Esophagus muscularis mucosa (tissue), 4 donors: ENCODE results near the gene NPBWR2. TPM values are rescaled to one million over a fixed set of nuclear protein-coding genes. Genes with fewer than 3 reads are reported as not detected.

Experiments used
- DNase-seq: peaks from one replicate; pipeline ENCODE4 v3.0.0-alpha.2; 2017; ENCODE audit errors: extremely low spot score
- H3K27ac ChIP-seq, 4 donors: fragments of 200-600 bp; sonication (generic); replicated peaks in 1 of 4; 1 replicate in 3 of 4; 2 replicates in 1 of 4; pipeline ENCODE4 v1.5.1; 2016 to 2019; ENCODE audit warnings: mild to moderate bottlenecking in 1 of 4
- H3K27me3 ChIP-seq, 4 donors: fragments of 200-600 bp; sonication (generic); one replicate each; pipeline versions ENCODE4 v1.5.1 to v1.6.0; 2016 to 2019
- H3K36me3 ChIP-seq, 4 donors: fragments of 200-600 bp; sonication (generic); one replicate each; pipeline ENCODE4 v1.5.1; 2016 to 2019
- H3K4me1 ChIP-seq, 4 donors: fragments of 200-600 bp; sonication (generic); one replicate each; pipeline ENCODE4 v1.5.1; 2016 to 2019
- H3K4me3 ChIP-seq, 4 donors: fragments of 200-600 bp; sonication (generic); 1 replicate in 2 of 4; 2 replicates in 2 of 4; pipeline ENCODE4 v1.5.1; 2016 to 2019; ENCODE audit warnings: mild to moderate bottlenecking in 4 of 4, moderate library complexity in 1 of 4
- H3K9me3 ChIP-seq, 4 donors: fragments of 200-600 bp; sonication (generic); 1 replicate in 3 of 4; 2 replicates in 1 of 4; pipeline ENCODE4 v1.5.1; 2016 to 2019
- EP300 ChIP-seq: sonication (generic); formaldehyde crosslinking; IDR thresholded peaks from one replicate; pipeline ENCODE4 v1.6.1; 2017; ENCODE audit warnings: antibody characterized with exemption
- POLR2A ChIP-seq: fragments of 450-650 bp; IDR thresholded peaks from one replicate; pipeline ENCODE4 v1.6.1; 2017; ENCODE audit warnings: antibody characterized with exemption, moderate library complexity, mild to moderate bottlenecking, low read depth
- POLR2AphosphoS5 ChIP-seq, 2 donors: sonication (generic); formaldehyde crosslinking; IDR thresholded peaks; one replicate each; pipeline ENCODE4 v1.6.1; 2017; ENCODE audit warnings: antibody characterized with exemption in 2 of 2
- WGBS: methylation state at CpG from one replicate; pipeline ENCODE4 v1.1.5; 2018; 5-methylcytosine and 5-hydroxymethylcytosine counted together
- intact Hi-C: fragments of 100-400 bp; cut with DNase I; formaldehyde crosslinking; loops from one replicate; pipeline ENCODE4 v1.15.1; 2023
- total RNA-seq, 4 donors: library from RNA; depleted of rRNA; stranded (reverse); fragments of >200 nt; gene quantifications; one replicate each; pipeline versions ENCODE4 v1.1.0 to v1.2.1, GENCODE V29; 2016
- TF ChIP-seq, protein P1 (sequence below), 3 experiments: fragments of 200-600 bp in 2 of 3; fragments of 450-650 bp in 1 of 3; sonication (generic) in 2 of 3; IDR thresholded peaks; one replicate each; pipeline ENCODE4 v1.5.1; 2017 to 2019; ENCODE audit warnings: antibody characterized with exemption in 3 of 3, mild to moderate bottlenecking in 2 of 3, moderate library complexity in 1 of 3

NPBWR2 gene
- total RNA-seq, 4 donors from 2014 or later = not detected

DNA sequence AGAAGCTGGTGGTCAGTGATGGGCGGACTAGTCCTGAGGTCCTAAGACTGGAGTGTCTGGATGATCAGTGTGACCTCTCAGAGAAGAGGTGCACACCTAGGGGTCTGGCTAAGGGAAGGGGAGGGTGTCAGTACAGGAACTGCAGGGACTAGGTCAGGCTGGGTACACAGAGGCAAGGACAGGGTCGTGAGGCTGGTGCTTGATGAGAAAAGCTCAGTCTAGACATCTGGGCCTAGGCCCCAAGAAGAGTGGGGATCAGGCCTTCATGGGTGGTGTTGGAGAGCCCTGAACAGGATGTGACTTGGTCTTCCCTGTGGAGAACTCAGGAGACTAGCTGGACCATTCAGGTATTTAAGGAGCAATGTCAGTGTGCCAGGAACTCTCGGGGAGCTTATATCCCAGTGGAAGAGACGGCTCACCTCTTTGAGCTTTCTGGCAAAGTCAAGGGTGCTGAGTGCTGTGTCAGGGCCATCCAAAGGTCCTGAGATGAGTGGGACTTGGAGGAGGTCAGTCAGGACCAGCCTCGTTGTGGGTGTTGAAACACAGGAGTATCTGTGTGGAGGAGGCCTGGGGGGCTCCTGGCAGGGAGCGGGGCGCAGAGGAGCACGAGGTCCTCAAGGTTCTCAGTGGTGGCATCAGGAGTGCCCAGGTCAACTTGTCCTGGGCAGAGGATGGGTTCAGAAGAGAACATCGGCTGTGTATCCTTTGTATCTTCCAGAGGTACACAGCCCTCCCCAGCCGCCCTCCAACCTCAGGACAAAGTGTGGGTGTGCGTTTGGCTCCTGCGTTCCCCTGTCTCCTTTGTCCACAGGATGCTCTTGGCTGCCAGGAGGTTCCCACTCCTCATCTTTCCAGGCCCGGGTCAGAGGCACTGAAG is 43.6 kb upstream of the NPBWR2 start:
- DNase-seq = no peak
- Histone ChIP-seq H3K27me3 (peaks cover 0 to 56% (median 2%) of the 10 kb centered on the region in 4 donors), H3K9me3 (no peaks in the 10 kb centered on the region), H3K27ac (no peak overlapping the region), H3K36me3 (no peaks in the 10 kb centered on the region), H3K4me3 (no peak overlapping the region), H3K4me1 (no peaks in the 10 kb centered on the region)
- WGBS = 77% methylated on average over 13 of the region's 13 CpGs
- intact Hi-C loops = no loop called here
- TF ChIP-seq EP300 (no peak), POLR2A (no peak), POLR2AphosphoS5 (IDR thresholded peaks at IDR 0.05) (no peak)
- TF ChIP-seq, protein P1, sequence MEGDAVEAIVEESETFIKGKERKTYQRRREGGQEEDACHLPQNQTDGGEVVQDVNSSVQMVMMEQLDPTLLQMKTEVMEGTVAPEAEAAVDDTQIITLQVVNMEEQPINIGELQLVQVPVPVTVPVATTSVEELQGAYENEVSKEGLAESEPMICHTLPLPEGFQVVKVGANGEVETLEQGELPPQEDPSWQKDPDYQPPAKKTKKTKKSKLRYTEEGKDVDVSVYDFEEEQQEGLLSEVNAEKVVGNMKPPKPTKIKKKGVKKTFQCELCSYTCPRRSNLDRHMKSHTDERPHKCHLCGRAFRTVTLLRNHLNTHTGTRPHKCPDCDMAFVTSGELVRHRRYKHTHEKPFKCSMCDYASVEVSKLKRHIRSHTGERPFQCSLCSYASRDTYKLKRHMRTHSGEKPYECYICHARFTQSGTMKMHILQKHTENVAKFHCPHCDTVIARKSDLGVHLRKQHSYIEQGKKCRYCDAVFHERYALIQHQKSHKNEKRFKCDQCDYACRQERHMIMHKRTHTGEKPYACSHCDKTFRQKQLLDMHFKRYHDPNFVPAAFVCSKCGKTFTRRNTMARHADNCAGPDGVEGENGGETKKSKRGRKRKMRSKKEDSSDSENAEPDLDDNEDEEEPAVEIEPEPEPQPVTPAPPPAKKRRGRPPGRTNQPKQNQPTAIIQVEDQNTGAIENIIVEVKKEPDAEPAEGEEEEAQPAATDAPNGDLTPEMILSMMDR (IDR thresholded peaks at IDR 0.05) = no peak

DNA sequence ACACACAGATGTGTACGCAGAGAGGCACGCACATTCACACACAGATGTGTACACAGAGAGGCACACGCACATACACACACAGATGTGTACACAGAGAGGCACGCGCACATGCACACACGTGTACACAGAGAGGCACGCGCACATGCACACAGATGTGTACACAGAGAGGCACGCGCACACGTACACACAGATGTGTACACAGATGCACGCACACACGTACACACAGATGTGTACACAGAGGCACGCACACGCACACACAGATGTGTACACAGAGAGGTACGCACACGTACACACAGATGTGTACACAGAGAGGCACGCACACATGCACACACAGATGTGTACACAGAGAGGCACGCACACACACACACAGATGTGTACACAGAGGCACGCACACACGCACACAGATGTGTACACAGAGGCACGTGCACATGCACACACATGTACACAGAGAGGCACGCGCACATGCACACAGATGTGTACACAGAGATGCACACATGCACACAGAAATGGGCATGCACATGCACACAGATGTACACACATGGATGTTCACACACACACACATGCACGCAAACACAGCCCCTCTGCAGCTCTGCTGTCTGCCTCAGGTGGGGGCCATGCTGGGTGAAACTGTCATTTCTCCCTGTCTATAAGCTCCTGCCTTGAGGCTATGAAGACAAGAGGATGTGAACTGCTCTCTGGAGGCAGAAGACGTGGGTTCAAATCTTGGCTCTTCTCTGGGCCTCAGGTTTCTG is 42.6 kb upstream of the NPBWR2 start:
- Histone ChIP-seq H3K27me3 (peaks cover 0 to 54% (median 0%) of the 10 kb centered on the region in 4 donors), H3K36me3 (no peaks in the 10 kb centered on the region), H3K27ac (no peak overlapping the region), H3K9me3 (peaks cover 0 to 7% (median 6%) of the 10 kb centered on the region in 4 donors), H3K4me1 (no peaks in the 10 kb centered on the region), H3K4me3 (no peak overlapping the region)
- no peak for DNase-seq
- TF ChIP-seq POLR2AphosphoS5 (IDR thresholded peaks at IDR 0.05) (no peak), POLR2A (no peak), EP300 (no peak)
- TF ChIP-seq, protein P1 (IDR thresholded peaks at IDR 0.05) = no peak
- intact Hi-C loops = no loop called here
- 92% methylated on average over 26 of the region's 26 CpGs for WGBS

DNA sequence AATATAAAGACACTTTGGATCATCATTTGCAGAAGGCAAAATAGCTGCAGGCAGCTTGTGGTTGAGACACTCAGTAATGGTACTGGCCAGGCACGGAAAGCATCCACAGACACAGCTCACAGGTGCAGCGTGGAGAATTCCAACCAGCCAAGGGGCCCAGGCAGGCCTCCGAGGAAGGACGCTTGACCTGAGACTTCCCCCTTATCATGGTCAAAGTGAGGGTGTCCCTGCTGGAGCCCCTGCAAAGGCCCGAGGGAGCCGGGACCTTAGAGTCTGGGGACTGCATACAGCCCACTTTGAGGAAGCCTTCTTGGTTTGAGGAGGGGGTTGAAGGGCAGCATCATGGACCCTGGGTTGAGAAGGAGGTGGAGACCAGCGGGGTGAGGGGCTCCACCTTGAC is 41.8 kb upstream of the NPBWR2 start:
- DNase-seq = no peak
- H3K27ac ChIP-seq = no peak overlapping the region
- H3K36me3 ChIP-seq = no peaks in the 10 kb centered on the region
- TF ChIP-seq POLR2AphosphoS5 (IDR thresholded peaks at IDR 0.05) (no peak), POLR2A (no peak), EP300 (no peak)
- TF ChIP-seq, protein P1 (IDR thresholded peaks at IDR 0.05) = no peak
- H3K4me1 ChIP-seq = no peaks in the 10 kb centered on the region
- H3K27me3 ChIP-seq = peaks cover 0 to 46% (median 0%) of the 10 kb centered on the region in 4 donors
- no peak overlapping the region for H3K4me3 ChIP-seq
- peaks cover 0 to 10% (median 6%) of the 10 kb centered on the region in 4 donors for H3K9me3 ChIP-seq
- intact Hi-C loops = no loop called here
- 86% methylated on average over 6 of the region's 7 CpGs for WGBS

DNA sequence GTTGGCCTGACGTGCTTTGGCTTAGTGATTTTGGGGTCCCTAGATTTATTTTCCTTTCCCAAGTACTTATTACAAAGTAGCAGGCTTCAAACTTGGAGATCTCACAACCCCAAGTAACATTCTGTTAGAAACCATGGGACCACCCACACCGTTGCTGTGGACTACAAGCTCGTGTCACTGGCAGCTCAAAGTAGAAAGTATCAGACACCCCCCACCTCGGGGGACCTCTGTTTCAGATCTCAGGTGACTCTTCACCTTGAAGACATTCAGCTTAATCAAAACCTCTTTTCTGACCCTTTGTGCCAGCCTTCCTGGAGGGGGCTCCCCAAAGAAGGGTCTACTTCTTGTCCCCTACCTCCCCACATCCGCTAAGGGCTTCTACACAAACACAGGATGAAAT is 41.2 kb upstream of the NPBWR2 start:
- Histone ChIP-seq H3K4me3 (no peak overlapping the region), H3K9me3 (peaks cover 0 to 10% (median 6%) of the 10 kb centered on the region in 4 donors), H3K27ac (no peak overlapping the region), H3K36me3 (no peaks in the 10 kb centered on the region), H3K27me3 (peaks cover 0 to 41% (median 0%) of the 10 kb centered on the region in 4 donors), H3K4me1 (no peaks in the 10 kb centered on the region)
- intact Hi-C loops = no loop called here
- TF ChIP-seq POLR2A = no peak
- TF ChIP-seq, protein P1 (IDR thresholded peaks at IDR 0.05) = no peak
- TF ChIP-seq EP300 = no peak
- no peak for TF ChIP-seq POLR2AphosphoS5 (IDR thresholded peaks at IDR 0.05)
- WGBS = 91% methylated on average over 4 of the region's 5 CpGs
- no peak for DNase-seq
